Testis (tissue), 2 donors: ENCODE data around the gene EEF2K.

Experiments
- POLR2A ChIP-seq: fragments of 450-650 bp; IDR thresholded peaks from one replicate; pipeline ENCODE4 v1.6.1; 2017; ENCODE audit warnings: antibody characterized with exemption, mild to moderate bottlenecking, moderate library complexity
- TF ChIP-seq, protein P1 (sequence below), 3 experiments: fragments of 450-650 bp in 2 of 3; fragments of 200-600 bp in 1 of 3; sonication (generic) in 1 of 3; IDR thresholded peaks; one replicate each; pipeline ENCODE4 v1.5.1; 2016 to 2019; ENCODE audit warnings: antibody characterized with exemption in 3 of 3, mild to moderate bottlenecking in 2 of 3, moderate library complexity in 1 of 3

DNA sequence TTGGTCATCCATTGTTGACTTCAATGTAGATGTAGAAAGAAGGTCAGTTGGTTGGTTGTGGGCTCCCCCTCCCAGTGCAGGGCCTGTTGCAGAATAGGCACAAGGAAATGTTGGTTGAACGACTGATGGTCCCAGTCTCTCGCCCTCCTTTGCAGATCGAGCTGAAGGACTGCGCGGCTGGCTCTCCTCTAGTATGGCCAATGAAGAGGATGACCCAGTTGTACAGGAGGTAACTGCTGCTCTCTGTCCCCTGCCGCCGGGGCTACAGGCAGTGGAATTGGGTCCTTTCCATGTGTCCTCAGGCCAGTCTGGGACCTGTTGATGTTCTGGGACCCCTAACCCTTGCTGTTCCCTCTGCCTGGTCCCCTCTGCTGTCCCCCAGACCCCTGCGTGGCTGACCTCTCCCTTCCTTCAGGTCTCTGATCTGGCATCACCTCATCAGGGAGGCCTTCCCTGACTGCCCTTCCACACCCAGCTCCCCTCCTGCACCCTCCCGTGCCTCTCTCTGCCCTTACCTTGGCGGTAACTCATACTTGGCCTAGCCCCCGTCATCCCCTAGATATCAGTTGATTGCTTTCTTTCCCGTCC lies 96.8 kb downstream of the EEF2K start:
- TF ChIP-seq, protein P1, sequence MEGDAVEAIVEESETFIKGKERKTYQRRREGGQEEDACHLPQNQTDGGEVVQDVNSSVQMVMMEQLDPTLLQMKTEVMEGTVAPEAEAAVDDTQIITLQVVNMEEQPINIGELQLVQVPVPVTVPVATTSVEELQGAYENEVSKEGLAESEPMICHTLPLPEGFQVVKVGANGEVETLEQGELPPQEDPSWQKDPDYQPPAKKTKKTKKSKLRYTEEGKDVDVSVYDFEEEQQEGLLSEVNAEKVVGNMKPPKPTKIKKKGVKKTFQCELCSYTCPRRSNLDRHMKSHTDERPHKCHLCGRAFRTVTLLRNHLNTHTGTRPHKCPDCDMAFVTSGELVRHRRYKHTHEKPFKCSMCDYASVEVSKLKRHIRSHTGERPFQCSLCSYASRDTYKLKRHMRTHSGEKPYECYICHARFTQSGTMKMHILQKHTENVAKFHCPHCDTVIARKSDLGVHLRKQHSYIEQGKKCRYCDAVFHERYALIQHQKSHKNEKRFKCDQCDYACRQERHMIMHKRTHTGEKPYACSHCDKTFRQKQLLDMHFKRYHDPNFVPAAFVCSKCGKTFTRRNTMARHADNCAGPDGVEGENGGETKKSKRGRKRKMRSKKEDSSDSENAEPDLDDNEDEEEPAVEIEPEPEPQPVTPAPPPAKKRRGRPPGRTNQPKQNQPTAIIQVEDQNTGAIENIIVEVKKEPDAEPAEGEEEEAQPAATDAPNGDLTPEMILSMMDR (IDR thresholded peaks at IDR 0.05) = no peak
- no peak for TF ChIP-seq POLR2A
